ENCODE data around the gene TMEM59L. TPM values are rescaled to one million over a fixed set of nuclear protein-coding genes. Genes with fewer than 3 reads are reported as not detected.

Gene TMEM59L
- total and polyA plus RNA-seq, 8 donors: 1.6 to 41.9 (median 33.5) TPM

DNA sequence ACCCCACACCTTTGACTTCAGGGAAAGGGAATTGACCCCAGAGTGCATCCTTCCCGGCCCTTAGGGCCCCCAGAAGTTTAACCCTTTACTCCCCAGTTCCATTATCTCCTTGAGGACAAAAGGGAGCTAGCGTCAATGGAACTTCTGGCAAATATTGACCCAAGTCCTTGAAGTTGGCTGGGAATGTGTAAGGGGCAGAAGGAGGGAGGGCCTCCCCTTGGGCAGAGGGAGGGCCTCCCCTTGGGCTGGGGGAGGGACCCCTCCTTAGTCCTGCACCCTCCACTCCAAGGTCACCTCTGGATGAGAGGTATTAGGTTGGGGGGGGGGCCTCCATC lies 3.0 kb upstream of the TMEM59L start:
- H3K4me1 ChIP-seq: peaks cover 22 to 46% of the 10 kb centered on the region in 2 donors
- DNase-seq (peak in 1 of 4 donors; percentile 68), ATAC-seq (peak; percentile 60)
- H3K9me3 ChIP-seq: no peaks in the 10 kb centered on the region
- intact Hi-C loops (cut with DNase I): no loop called here
- no peak overlapping the region for H3K27ac ChIP-seq
- TF ChIP-seq, protein P1, sequence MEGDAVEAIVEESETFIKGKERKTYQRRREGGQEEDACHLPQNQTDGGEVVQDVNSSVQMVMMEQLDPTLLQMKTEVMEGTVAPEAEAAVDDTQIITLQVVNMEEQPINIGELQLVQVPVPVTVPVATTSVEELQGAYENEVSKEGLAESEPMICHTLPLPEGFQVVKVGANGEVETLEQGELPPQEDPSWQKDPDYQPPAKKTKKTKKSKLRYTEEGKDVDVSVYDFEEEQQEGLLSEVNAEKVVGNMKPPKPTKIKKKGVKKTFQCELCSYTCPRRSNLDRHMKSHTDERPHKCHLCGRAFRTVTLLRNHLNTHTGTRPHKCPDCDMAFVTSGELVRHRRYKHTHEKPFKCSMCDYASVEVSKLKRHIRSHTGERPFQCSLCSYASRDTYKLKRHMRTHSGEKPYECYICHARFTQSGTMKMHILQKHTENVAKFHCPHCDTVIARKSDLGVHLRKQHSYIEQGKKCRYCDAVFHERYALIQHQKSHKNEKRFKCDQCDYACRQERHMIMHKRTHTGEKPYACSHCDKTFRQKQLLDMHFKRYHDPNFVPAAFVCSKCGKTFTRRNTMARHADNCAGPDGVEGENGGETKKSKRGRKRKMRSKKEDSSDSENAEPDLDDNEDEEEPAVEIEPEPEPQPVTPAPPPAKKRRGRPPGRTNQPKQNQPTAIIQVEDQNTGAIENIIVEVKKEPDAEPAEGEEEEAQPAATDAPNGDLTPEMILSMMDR (IDR thresholded peaks at IDR 0.05): no peak
- no peaks in the 10 kb centered on the region for H3K36me3 ChIP-seq
- H3K27me3 ChIP-seq: peaks cover 91 to 96% of the 10 kb centered on the region in 2 donors
- no peak overlapping the region for H3K4me3 ChIP-seq

DNA sequence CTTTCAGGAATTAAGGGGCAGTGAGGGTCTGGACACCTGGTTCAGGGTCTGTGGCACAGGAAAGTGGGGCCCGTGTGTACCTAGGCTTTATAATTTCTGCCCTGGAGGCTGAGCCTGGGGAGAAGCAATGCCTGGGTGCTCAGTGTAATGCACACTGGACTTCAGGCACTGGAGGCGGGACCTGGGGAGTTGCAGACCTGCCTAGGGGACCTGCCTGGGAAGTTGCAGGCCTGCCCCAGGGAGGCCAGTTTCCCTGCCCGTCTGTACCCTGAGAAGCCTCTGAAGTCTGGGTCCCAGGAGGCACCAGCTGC lies 2.5 kb upstream of the TMEM59L start:
- peaks cover 22 to 46% of the 10 kb centered on the region in 2 donors for H3K4me1 ChIP-seq
- H3K36me3 ChIP-seq: no peaks in the 10 kb centered on the region
- TF ChIP-seq, protein P1 (IDR thresholded peaks at IDR 0.05): no peak
- DNase-seq (no peak), ATAC-seq (peak; percentile 54)
- intact Hi-C loops (cut with DNase I): no loop called here
- H3K9me3 ChIP-seq: no peaks in the 10 kb centered on the region
- H3K27ac ChIP-seq: no peak overlapping the region
- peaks cover 86 to 96% of the 10 kb centered on the region in 2 donors for H3K27me3 ChIP-seq
- H3K4me3 ChIP-seq: no peak overlapping the region

DNA sequence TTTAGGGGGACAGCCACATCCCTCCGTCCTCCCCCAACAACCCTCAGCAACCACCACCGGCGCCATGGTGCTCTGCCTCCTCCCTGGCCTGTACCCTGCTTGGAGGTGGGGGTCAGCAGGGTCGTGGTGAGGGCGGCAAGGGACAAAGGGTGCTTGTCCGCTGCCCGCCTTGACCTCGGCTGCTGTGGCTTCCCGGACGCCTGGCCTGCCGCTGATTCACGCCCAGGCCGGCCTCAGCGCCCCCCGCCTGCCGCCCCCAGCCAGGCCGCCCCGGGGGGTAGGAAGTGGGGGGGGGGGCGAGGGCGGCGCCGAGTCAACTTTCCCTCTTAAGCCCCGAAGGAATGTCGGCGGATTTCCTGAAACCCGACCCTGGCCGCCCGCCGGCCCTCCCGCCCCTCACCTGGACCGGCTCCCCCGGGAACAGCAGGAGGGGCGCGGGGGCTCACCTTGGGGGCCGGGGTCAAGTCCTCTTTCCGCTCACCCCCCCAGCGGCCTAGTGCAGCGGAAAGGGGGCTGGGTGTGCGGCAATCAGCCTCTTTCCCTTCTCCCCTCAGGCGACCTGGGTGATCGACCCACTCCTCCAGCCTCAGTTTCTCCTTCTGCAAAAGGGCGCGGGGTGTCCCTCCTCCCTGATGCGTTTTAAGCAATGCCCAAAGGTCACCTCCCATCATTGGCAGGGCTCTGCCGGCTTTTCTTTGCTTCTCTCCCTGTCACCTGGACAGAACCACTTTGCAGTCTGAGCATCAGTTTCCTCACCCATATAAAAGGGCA lies 1.9 kb upstream of the TMEM59L start:
- peaks cover 81 to 96% of the 10 kb centered on the region in 2 donors for H3K27me3 ChIP-seq
- TF ChIP-seq, protein P1 (IDR thresholded peaks at IDR 0.05): no peak
- no peaks in the 10 kb centered on the region for H3K36me3 ChIP-seq
- no peak overlapping the region for H3K4me3 ChIP-seq
- no peaks in the 10 kb centered on the region for H3K9me3 ChIP-seq
- intact Hi-C loops (cut with DNase I): no loop called here
- DNase-seq (no peak), ATAC-seq (peak; percentile 8)
- H3K4me1 ChIP-seq: peaks cover 22 to 44% of the 10 kb centered on the region in 2 donors
- H3K27ac ChIP-seq: no peak overlapping the region

DNA sequence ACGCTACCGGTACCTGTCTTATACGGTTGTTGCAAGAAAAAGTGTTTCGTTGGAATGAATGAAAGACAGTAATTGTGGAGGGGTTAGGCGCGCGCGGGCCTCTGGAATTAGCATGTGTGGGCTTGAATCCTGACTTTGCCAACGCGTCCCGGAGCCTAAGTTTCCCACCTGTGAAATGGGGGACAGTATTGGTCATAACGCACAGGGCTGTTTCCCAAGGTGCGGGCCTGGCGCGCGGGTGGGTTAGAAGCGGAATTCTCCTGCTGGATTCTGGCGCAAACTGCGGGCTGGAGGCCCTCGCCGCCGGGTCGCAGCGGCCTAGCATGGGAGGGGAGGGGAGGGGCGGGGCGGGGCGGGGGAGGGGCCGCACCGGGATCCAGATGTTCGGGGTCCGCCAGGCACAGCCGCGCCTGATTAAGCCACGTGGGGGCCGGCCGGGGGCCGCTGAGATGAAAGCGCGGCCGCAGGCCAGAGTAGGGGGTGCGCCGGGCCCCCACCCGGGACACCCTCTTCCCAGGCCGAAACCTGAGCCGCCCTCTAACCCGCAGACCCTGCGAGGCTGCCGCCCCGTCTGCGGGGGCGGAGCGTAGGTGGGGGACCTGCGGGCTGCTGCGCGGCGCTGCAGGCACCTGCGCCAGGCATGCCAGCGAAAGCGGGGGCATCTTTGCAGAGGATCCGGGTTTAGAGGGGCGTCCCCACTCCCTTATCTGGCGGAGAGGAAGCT lies 1.2 kb upstream of the TMEM59L start:
- Histone ChIP-seq H3K27me3 (peaks cover 75 to 95% of the 10 kb centered on the region in 2 donors), H3K9me3 (no peaks in the 10 kb centered on the region), H3K27ac (no peak overlapping the region), H3K4me1 (peaks cover 22 to 38% of the 10 kb centered on the region in 2 donors), H3K36me3 (no peaks in the 10 kb centered on the region), H3K4me3 (no peak overlapping the region)
- intact Hi-C loops (cut with DNase I): no loop called here
- ATAC-seq (no peak), DNase-seq (no peak)
- TF ChIP-seq, protein P1 (IDR thresholded peaks at IDR 0.05): no peak

DNA sequence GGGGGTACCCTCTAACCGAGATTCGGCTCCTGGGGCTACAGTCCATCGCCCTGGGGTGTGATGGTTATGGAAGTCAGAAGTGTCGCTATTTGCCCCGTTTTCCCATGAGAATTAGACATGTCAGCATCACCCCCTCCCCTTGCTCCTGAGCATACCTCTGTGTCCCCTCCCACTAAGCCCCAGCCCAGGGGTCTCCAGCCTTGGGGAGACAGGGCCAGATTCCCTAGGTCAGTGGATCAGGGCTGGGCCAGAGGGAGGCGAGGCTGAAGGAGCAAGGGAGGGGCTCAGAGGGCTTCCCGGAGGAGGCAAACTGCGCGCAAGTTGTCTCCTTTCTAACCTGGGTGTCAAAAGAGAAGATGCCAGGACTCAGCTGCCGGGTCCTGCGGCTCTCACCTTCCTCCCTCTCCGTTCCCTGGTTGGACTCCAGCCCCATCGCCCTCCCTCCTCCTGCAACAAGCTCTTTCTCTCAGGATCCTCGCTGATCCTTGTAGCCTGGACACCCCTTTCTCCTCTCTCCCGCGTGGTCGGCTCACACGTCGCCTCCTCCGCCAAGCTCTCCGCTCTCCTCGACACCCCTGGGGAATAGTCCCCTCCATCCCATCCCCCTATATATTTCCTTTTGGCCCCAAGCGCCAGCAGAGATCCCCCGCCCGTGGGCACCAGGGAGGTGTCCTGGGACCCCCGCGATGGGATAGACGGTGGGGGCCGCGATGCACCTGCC lies 459 bp upstream of the TMEM59L start:
- Histone ChIP-seq H3K27me3 (peaks cover 71 to 99% of the 10 kb centered on the region in 2 donors), H3K36me3 (no peaks in the 10 kb centered on the region), H3K4me3 (peak overlapping the region; percentile 19 to 28), H3K9me3 (no peaks in the 10 kb centered on the region), H3K4me1 (peaks cover 22 to 37% of the 10 kb centered on the region in 2 donors), H3K27ac (no peak overlapping the region)
- no peak for DNase-seq
- ATAC-seq: no peak
- TF ChIP-seq, protein P1 (IDR thresholded peaks at IDR 0.05): no peak
- intact Hi-C loops (cut with DNase I): no loop called here
